GM06990 (cell line): ENCODE data around the gene B4GALNT3.

Experiments
- DNase-seq: peaks from one replicate; pipeline ENCODE4 v3.0.0-alpha.2; 2011; ENCODE audit not compliant: insufficient read length; ENCODE audit errors: extremely low read depth
- H3K27me3 ChIP-seq: replicated peaks from 2 replicates; pipeline ENCODE4 v1.6.0; 2011; ENCODE audit warnings: low read length; ENCODE audit not compliant: control insufficient read depth, insufficient read depth
- H3K36me3 ChIP-seq: 2 replicates; pipeline ENCODE4 v1.5.1; 2011; ENCODE audit warnings: low read length; ENCODE audit not compliant: control insufficient read depth, insufficient read depth
- H3K4me3 ChIP-seq: replicated peaks from 2 replicates; pipeline ENCODE4 v1.5.1; 2011; ENCODE audit warnings: low read depth, mild to moderate bottlenecking, control low read depth, low read length
- CTCF ChIP-seq: IDR thresholded peaks from 2 replicates; pipeline ENCODE4 v1.5.1; 2011; ENCODE audit warnings: low read length, control low read depth, mild to moderate bottlenecking, inconsistent platforms; ENCODE audit not compliant: insufficient read depth, poor library complexity, severe bottlenecking

Gene B4GALNT3

DNA sequence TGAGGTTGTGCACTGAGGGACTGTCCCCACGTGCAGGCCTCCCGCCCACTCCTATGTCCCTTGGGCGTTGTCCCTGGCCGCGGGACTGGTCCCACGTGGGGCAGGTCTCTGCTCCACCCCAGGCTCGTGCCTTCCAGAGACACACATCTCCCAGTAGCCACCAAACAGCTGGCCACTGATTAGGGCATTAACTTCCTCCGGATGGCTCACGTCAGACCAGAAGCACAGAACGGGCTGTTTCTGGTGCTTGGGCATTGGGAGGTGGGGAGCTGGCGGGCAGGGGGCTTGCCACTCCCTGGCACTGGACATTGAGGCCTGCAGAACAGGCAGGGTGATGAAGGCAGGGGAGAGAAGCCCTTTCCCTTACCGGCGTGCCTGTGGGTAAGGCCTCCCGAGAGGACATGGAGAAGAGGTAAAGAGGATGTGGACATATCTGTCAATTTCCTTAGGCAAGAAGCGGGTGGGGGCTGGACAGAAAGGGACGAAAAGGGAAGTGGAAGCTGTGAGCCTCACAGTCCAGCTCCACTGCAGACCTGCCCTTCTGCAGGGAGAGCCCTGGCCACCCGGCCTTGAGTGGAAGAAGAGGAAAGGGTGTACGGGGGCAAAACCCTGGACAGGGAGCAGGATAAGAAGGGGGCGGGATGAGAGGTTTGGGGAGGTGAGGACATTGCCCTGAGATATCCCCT lies 102.3 kb downstream of the B4GALNT3 start:
- H3K4me3 ChIP-seq = no peak overlapping the region

GRCh38 chr12:562634-563033 lies 102.9 kb downstream of the B4GALNT3 start:
- H3K27me3 ChIP-seq = no peaks in the 10 kb centered on the region
- peaks cover 2% of the 10 kb centered on the region; the same call in 1 of the 2 replicates for H3K36me3 ChIP-seq
- no peak for TF ChIP-seq CTCF
- DNase-seq = no peak
- no peak overlapping the region for H3K4me3 ChIP-seq

More for the DNA sequence above, 102.3 kb downstream of the B4GALNT3 start:
- TF ChIP-seq CTCF = no peak
- peaks cover 2% of the 10 kb centered on the region for H3K36me3 ChIP-seq
- DNase-seq = no peak
- no peaks in the 10 kb centered on the region for H3K27me3 ChIP-seq

GRCh38 chr12:563250-563781 lies 103.6 kb downstream of the B4GALNT3 start:
- TF ChIP-seq CTCF = no peak

GRCh38 chr12:563787-564298 lies 104.1 kb downstream of the B4GALNT3 start:
- no peak for TF ChIP-seq CTCF
- no peak for DNase-seq
- Histone ChIP-seq H3K4me3 (no peak overlapping the region), H3K36me3 (no peaks in the 10 kb centered on the region; the same call in 1 of the 2 replicates), H3K27me3 (no peaks in the 10 kb centered on the region)

More at GRCh38 chr12:563250-563781, 103.6 kb downstream of the B4GALNT3 start:
- Histone ChIP-seq H3K36me3 (no peaks in the 10 kb centered on the region; the same call in 1 of the 2 replicates), H3K27me3 (no peaks in the 10 kb centered on the region), H3K4me3 (no peak overlapping the region)
- DNase-seq = no peak

- H3K36me3 ChIP-seq = no peaks in the 10 kb centered on the region; the same call in 1 of the 2 replicates
- DNase-seq = no peak
- TF ChIP-seq CTCF = no peak
- H3K27me3 ChIP-seq = no peaks in the 10 kb centered on the region
- H3K4me3 ChIP-seq = no peak overlapping the region
Observed at GRCh38 chr12:565161-565560, 105.4 kb downstream of the B4GALNT3 start.
